HEK293 (cell line): ENCODE measurements around the gene PRPSAP2.

Source experiments
- CTCF ChIP-seq: fragments of 450-650 bp; formaldehyde crosslinking; IDR thresholded peaks from 2 replicates; pipeline ENCODE4 v1.5.1; 2016; ENCODE audit warnings: missing biosample characterization, missing genetic modification characterization
- ZNF221 ChIP-seq: fragments of 450-650 bp; formaldehyde crosslinking; IDR thresholded peaks from 2 replicates; pipeline ENCODE4 v1.5.1; 2017; ENCODE audit warnings: missing biosample characterization, missing genetic modification characterization, borderline replicate concordance
- ZNF571 ChIP-seq: fragments of 450-650 bp; formaldehyde crosslinking; IDR thresholded peaks from 2 replicates; pipeline ENCODE4 v1.5.0; 2017; ENCODE audit warnings: missing biosample characterization, missing genetic modification characterization

DNA sequence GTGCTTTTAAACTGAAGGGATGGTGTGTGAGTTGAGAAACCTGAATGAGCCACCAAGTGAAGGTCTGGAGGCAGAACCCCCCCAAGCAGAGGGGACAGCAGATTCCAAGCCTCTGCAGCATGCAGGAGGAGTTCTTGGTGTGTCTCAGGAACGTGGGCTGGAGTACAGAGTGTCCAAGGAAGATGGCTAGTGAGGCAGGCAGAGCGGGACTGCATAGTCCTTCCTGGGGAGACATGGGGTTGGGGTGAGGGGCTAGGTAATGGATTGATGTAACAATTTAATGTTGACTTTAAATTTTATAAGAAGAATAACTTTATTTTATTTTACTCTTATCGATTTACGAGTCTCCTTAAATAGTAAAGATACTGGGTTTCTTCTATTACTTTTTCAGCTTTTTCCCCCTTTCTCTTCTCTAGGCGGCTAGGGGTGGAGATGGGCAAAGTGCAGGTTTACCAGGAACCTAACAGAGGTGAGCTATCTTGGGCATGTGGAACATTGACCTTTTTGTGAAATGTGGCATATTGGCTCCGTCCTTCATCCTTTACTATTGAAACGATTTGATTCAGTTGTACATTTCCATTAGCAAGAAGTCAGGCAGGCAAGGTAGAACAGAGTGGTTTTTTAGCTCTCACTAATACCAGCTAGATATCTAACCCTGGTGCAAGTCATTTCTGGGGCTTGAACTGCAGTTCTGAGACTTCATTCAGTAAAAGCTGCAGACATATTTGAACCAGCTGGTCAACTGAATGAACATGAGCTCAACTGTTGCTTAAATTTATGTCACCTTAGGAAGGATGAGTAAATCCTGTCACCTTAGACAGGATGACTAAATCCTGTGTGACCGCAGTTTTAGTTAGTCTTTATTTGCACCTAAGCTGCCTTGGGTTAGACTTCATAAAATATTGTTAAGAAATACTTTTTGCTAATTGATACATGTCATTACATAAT is 9.2 kb downstream of the PRPSAP2 start:
- no peak for TF ChIP-seq ZNF221
- TF ChIP-seq CTCF (tag by site-specific recombination) = no peak
- no peak for TF ChIP-seq ZNF571
